GM19324 (cell line): ENCODE measurements around the gene KLRK1.
"Not testable (repeated sequence)": the region's sequence is repeated elsewhere in the genome, so short reads cannot be mapped to it uniquely, and the experiment has no call there.

Experiments used
- ATAC-seq: cut with Tn5 transposase; IDR thresholded peaks from one replicate; pipeline ENCODE4 v1.9.1; 2021; ENCODE audit warnings: mild to moderate bottlenecking, moderate library complexity; ENCODE audit not compliant: unreplicated experiment, low FRiP score

KLRK1 gene

DNA sequence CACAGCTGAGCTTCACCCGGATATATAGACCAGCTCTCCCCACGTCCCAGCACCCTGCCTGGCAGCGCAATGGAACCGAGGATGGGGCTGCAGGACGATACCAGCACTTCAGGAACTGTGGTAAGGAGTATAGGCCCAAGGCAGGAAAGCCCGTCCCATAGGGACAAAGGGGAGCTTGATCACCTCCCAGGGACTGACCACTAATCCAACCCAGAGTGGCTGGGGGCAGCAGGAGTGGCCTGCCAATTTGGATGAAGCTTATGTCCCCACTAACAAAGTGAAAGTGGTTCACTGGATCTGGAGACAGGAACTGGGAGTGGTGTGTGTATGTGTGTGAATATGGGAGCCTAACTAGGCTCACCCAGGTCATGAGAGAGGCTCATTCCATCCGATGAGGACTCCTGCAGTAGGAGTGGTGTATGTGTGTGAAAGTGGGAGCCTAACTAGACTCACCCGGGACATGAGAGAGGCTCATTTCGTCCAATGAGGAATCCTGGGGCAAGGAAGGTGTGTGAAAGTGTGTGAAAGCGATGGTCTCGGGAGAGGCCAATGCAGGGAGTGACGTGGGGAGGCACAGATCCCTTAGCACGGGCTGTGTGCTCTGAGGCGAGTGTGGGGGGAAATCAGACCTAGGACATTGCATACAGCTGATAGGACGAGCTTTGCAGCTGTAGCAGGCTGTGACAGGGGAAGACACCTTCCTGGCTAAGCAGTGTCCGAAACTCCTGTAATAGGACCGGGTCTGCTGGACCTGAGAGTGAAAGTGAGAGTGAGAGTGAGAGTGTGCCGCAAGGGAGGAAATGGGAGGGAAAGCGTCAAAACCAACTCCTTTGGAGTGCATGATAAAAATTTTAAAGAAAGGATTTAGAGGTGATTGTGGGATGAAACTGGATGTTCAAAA lies 25.7 kb downstream of the KLRK1 start:
- peak; percentile 85 for ATAC-seq

DNA sequence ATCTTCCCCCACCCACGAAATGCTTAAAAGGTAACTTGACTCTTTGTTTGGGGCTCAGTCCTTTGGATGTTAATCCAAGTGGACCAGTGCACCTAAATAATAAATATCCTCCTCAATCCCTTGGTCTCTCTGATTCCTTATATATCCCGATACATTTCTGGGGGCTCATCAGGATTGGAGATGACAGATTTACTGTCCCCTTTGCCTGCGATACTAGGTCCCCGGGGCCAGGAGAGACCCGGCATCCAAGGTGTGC lies 26.3 kb downstream of the KLRK1 start:
- ATAC-seq = no peak

DNA sequence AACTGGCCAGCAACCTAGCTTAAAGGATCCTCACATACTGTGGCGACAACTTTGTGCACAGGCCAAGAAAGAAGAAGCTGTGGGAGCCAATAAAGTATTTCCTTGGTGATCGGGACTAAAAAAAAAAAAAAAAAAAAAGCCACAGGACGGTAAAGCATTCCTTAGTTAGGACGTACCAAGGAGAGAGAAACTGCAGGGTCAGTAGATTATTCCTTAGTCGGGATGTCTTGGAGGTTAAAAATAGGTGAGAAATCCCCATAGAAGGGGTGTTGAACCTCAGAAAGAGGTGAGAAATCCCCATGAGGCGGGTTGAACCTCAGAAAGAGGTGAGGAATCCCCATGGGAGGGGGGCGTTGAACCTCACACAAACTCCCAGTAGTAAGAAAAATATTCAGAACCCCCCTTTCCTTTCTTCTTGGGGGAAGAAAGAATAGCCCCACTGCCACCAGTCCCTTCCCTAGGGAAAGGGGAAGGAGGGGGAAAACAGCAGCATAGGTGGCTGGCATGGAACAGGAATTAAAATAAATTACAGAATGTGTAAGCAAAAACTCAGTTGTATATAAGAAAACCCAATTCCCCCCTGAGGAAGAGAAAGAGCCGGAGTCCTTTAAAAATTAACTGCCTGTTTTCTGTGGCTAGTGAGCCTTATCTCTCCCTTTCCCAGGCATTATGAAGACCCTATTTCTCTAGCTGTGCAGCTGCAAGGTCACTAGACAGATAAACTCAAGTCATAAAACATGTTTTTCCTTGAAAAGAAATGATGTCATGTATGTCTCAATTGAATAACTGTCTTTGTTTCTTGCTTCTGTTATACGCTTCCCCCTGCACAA lies 26.8 kb downstream of the KLRK1 start:
- ATAC-seq = no peak

DNA sequence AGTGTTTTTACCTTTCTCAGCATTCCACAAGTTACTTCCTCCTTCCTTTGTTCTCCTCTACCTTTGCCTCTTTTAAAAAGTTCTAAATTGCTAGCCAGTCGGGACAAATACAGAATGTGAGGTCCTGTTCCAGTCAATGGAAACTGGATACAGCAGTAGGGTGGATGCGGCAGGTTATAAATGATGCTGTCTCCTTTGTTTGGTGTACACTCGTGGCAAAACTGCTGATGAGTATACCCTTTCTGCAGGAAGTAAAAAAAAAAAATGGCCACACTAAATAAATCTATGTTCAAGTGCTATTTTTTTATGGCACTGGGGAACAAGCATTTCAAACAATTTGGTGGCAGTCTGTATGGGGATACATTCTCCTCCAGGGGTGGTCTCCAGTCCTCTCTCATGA lies 27.5 kb downstream of the KLRK1 start:
- ATAC-seq = no peak

DNA sequence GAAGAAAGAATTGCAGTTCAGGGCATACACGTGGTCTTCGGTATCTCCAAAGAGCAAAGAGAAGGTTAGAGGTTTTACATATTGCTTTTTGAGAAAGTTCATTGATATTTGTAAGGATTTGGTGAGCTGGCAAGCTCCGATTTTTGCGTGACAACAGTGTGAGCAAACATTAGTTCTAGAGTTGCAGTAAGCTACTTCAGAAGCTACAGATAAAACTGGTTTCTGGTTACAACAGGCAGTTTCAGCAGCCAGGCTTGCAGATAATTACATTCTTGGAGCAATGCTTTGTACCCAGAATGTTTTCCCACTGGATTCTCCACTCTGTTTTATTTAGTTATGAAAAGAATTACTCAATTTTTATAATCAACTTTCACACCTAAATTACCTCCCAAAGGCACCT lies 28.2 kb downstream of the KLRK1 start:
- ATAC-seq = no peak

DNA sequence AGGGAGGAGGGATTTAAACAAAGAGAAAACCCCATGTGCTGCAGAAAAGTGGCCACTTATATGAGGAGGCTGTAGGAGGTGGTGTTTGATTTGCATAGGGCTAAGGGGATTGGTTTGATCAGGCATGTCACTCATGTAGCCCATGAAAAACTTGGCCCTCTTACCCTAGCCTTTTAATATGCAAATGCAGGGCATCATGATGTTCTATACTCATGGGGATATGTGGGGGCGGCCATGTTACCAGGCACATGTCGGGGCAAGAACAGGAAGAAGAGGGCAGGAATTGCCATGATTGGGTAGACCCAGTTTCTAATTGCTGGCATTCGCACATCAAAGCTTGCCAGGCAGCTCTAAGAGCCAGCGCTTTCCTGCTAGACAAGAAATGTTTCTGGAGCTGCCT lies 28.8 kb downstream of the KLRK1 start:
- ATAC-seq = no peak

DNA sequence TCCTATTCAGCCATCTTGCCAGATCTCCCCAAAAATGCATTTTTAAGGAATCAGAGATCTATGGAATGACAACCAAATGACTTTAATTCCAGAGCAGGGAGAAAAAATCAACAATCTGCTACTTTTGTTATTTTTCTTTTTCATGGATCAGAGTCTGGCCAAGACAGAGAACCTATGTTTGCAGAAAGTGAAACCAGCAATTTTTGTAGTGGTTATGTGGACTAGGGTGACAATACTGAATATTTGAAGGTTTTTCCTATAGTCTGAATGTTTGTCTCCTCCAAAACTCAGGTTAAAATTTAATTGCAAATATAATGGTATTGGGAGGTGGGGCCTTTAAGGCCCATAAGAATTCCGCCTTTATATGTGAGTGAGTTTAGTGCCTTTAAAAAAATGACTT lies 30.9 kb downstream of the KLRK1 start:
- ATAC-seq = no peak

DNA sequence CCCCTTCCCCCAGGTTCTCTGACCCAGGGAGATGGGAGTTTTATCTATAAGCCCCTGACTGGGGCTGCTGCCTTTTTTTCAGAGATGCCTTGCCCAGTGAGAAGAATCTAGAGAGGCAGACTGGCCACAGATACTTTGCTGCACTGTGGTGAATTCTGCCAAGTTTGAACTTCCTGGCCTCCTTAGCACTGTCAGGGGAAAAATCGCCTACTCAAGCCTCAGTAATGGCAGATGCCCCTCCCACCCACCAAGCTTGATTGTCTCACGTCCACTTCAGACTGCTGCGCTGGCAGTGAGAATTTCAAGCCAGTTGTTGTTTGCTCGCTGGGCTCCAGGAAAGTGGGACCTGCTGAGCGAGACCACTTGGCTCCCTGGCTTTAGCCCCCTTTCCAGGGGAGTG lies 31.7 kb downstream of the KLRK1 start:
- no peak for ATAC-seq

DNA sequence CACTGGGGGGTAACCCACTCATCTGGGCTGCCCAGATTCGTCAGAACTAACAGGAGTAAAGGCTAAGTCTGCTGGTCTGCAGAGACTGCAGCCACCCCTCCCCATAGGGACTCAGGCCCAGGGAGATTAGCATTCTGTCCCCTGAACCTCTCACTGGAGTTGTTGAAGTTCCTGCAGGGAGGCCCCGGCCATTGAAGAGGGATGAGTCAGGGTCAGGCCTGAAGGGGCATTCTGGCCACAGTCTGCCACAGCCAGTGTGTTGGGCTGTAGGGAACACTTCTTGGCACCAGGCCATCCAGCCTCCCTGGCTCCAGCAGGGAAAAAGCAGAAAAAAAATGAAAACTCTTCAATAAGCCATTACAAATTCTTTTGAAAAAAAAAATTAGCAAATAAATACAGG lies 35.3 kb downstream of the KLRK1 start:
- no peak for ATAC-seq

DNA sequence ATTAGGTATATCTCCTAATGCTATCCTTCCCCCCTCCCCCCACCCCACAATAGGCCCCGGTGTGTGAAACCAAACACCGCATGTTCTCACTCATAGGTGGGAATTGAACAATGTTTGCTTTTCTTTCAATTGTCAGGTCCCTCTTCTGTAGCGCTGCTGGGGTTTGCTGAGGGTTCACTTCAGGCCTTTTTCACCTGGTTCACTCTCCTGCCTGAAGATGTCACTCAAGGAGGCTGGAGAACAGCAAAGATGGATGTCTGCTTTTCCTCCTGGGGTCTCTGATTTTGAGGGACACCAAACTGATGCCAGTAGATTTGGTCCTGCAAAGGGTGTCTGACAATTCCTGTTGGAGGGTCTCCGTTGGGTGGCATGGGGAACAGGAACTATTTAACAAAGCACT lies 35.8 kb downstream of the KLRK1 start:
- ATAC-seq = no peak

DNA sequence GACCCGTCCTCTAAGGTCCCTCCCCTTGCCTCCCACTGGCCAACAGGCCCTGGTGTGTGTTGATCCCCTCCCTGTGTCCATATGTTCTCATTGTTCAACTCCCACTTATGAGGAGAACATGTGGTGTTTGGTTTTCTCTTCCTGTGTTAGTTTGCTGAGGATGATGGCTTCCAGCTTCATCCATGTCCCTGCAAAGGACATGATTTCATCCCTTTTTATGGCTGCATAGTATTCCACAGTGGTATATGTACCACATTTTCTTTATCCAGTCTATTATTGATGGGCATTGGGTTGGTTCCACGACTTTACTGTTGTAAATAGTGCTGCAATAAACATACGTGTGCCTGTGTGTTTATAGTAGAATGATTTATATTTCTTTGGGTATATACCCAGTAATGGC lies 38.4 kb downstream of the KLRK1 start:
- not testable (repeated sequence) for ATAC-seq

DNA sequence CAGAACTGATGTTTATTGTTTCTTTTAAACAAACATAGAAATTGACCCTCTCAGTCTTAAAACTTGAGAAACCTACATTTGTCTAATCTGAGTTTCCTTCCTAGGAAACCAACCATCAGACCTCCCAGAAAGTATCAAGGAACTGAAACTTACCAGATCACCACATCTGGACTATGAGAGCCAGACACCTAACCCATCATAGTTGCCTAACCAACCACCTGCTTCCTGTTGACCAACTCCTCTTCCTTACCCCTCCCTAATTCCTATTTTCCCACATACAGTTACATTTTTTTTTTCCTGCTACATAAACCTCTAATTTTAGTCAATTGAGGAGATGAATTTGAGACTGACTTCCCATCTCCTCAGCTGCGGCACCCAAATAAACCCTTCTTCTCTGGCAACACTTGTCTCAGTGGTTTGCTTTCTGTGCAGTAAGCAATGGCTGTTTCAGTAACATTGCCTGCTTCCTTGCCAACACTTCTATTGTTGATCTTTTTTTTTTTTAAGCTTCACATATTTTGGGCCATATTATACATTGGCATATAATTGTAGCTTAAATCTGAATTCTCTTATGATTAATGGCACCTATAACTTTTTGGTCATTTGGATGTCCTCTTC lies 47.8 kb downstream of the KLRK1 start:
- ATAC-seq = no peak

DNA sequence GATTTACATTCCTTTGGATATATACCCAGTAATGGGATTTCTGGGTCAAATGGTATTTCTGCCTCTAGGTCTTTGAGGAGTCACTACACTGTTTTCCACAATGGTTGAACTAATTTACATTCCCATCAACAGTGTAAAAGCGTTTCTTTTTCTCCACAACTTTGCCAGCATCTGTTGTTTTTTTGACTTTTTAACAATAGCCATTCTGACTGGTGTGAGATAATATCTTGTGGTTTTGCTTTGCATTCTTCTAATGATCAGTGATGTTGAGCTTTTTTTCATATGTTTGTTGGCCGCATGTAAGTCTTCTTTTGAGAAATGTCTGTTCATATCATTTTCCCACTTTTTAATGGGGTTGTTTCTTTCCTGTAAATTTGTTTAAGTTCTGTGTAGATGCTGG lies 48.9 kb downstream of the KLRK1 start:
- ATAC-seq = not testable (repeated sequence)

DNA sequence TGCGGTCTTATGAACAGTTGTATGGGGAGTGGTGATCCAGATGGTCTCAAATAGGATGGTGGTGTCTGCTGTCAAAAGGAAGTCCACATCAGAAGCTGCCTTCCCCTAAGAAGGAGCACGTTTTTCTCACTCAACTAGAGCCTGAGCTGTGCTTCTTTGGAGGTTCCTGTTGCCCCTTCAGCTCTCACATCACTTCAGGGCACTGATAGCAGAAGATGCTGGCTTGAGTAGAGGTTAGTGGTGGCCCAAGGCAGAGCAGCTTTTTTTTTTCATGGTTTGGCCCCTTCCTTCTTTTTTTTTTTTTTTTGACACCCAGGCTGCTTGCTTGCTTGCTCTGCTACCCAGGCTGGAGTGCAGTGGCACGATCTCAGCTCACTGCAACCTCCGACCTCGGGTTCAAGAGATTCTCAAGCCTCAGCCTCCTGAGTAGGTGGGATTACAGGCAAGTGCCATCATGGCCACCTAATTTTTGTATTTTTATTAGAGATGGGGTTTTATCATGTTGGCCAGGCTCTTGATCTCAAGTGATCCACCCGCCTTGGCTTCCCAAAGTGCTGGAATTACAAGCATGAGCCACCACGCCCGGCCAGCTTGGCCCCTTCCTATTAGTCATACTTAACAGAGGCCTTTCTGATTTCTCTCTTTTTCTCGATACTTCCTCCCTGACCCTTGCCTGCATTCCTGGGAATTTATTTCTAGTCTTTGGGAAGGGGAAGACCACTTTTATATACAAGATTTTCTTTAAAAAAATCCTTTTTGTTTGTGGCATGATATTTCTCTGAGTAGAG lies 50.6 kb downstream of the KLRK1 start:
- ATAC-seq = no peak

DNA sequence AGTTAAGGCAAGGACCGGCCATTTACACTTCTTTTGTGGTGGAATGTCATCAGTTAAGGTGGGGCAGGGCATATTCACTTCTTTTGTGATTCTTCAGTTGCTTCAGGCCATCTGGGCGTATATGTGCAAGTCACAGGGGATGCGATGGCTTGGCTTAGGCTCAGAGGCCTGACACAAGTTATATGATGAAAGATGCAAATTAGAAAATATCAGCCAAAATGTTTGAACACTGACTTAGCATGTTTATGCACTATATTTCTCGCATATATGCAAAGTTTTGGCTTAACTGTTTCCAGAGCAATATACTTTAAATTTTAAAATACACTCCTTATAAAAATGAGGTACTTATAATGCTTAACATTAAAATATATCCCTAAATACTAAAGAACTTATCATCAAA lies 51.4 kb downstream of the KLRK1 start:
- not testable (repeated sequence) for ATAC-seq

DNA sequence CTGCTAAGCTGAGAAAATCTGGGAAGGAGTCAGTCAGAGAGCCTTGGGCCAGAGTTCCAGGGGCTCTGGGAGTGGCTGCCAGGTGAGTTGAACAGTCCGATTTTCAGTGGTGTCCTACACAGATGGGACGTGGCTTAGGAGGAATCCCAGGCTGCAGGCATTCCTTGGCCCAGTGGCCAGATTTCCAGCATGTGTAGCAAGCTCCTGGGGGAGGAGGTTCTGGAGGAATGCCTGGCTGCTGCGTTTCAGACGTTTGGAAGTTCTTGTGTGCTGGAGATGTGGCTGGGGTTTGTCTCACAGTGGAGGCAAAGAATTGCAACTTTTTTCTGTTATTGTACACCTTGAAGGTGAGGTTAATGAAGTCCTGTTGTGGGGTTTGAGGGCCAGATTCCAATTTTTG lies 53.6 kb downstream of the KLRK1 start:
- not testable (repeated sequence) for ATAC-seq

DNA sequence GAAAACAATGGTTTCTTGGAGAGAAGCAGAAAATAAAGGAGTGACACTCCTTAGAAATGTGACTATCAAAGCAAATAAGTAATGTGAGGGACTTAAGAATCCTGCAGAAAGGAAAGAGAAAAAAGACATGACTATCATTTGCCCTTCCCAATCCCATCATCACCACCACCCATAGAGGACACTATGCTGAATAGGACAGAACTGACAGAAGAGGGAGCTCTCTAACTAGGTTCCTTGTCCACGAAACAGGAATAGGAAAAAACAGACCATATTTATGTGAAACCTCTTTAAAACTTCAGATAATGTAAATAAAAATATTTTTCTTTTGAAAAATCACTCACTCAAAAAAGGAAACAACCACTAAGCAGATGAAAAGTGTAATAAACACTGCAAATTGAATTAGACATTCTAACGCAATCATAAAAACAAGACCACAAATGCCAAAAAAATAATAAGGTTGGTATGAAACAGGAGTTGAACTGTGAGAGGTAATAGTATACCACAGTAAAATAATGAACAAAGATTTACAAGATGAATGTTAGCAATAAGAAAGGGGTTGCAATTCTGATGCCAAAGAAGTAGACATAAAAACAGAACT lies 58.1 kb downstream of the KLRK1 start:
- ATAC-seq = no peak

DNA sequence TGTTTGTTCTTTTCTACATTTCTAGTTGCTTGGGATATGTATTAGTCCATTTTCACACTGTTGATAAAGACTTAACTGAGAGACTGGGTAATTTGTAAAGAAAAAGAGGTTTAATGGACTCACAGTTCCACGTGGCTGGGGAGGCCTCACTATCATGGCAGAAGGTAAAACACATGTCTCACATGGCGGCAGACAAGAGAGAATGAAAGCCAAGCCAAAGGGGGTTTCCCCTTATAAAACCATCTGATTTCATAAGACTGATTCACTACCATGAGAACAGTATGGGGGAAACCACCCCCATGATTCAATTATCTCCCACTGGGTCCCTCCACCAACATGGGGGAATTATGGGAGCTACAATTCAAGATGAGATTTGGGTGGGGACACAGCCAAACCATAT lies 61.1 kb downstream of the KLRK1 start:
- not testable (repeated sequence) for ATAC-seq
